K562 (cell line): Measurements from ENCODE around the gene IFFO2. TPM values are rescaled to one million over a fixed set of nuclear protein-coding genes. Genes with fewer than 3 reads are reported as not detected.

Experiments
- ARHGAP35 ChIP-seq: fragments of 450-650 bp; IDR thresholded peaks from 2 replicates; pipeline ENCODE4 v1.6.1; 2018; ENCODE audit not compliant: partially characterized antibody
- ARID2 ChIP-seq: fragments of 450-650 bp; IDR thresholded peaks from 2 replicates; pipeline ENCODE4 v1.6.1; 2017; ENCODE audit warnings: antibody characterized with exemption, mild to moderate bottlenecking
- BRD4 ChIP-seq: fragments of 200-600 bp; sonication (generic); IDR thresholded peaks from 2 replicates; pipeline ENCODE4 v1.6.1; 2017; ENCODE audit warnings: inconsistent platforms
- CC2D1A ChIP-seq: fragments of 450-650 bp; IDR thresholded peaks from 2 replicates; pipeline ENCODE4 v1.6.1; 2017; ENCODE audit warnings: mild to moderate bottlenecking
- CGGBP1 ChIP-seq: fragments of 250-450 bp; sonication (Bioruptor Pico); IDR thresholded peaks from 2 replicates; pipeline ENCODE4 v1.9.0; 2021; ENCODE audit warnings: mild to moderate bottlenecking
- ETS1 ChIP-seq: conservative IDR thresholded peaks from 2 replicates; pipeline ENCODE4 v1.6.1; 2011; ENCODE audit warnings: low read depth, mild to moderate bottlenecking, low read length; ENCODE audit not compliant: control insufficient read depth
- ETV5 ChIP-seq: sonication (generic); formaldehyde crosslinking; IDR thresholded peaks from 2 replicates; pipeline ENCODE4 v1.4.0; 2020; ENCODE audit warnings: low read depth, mild to moderate bottlenecking, missing genetic modification reagents
- GTF2B ChIP-seq: IDR thresholded peaks from 2 replicates; pipeline ENCODE4 v1.6.1; 2011; ENCODE audit not compliant: insufficient read length; ENCODE audit errors: extremely low read depth
- HMBOX1 ChIP-seq: sonication (generic); IDR thresholded peaks from 2 replicates; pipeline ENCODE4 v1.6.1; 2016
- ILK ChIP-seq: fragments of 450-650 bp; IDR thresholded peaks from 2 replicates; pipeline ENCODE4 v1.6.1; 2016; ENCODE audit warnings: missing genetic modification characterization, low read depth, mild to moderate bottlenecking, missing compliant biosample characterization, moderate library complexity, borderline replicate concordance
- MAFG ChIP-seq: fragments of 450-650 bp; conservative IDR thresholded peaks from 2 replicates; pipeline ENCODE4 v1.6.1; 2016; ENCODE audit warnings: missing genetic modification characterization, missing compliant biosample characterization
- MAX ChIP-seq: sonication (generic); formaldehyde crosslinking; IDR thresholded peaks from 2 replicates; pipeline ENCODE4 v1.9.0; 2022; ENCODE audit warnings: mild to moderate bottlenecking, missing genetic modification reagents
- MECOM ChIP-seq: fragments of 250-450 bp; sonication (Bioruptor Pico); IDR thresholded peaks from 2 replicates; pipeline ENCODE4 v1.8.0; 2022; ENCODE audit warnings: inconsistent platforms
- POLR2H ChIP-seq: IDR thresholded peaks from 2 replicates; pipeline ENCODE4 v1.6.1; 2016; ENCODE audit warnings: missing genetic modification characterization, low read depth, mild to moderate bottlenecking, control low read depth, missing compliant biosample characterization, moderate library complexity
- RAD51 ChIP-seq: fragments of 450-650 bp; IDR thresholded peaks from 2 replicates; pipeline ENCODE4 v1.7.1; 2016; ENCODE audit warnings: low read depth, mild to moderate bottlenecking, borderline replicate concordance
- SRSF9 ChIP-seq: fragments of 200-400 bp; formaldehyde crosslinking; IDR thresholded peaks from 2 replicates; pipeline ENCODE4 v1.6.1; 2017; ENCODE audit warnings: low read depth, low read length, borderline replicate concordance
- TCF15 ChIP-seq: fragments of 250-450 bp; sonication (Bioruptor Pico); IDR thresholded peaks from 2 replicates; pipeline ENCODE4 v1.8.0; 2022; ENCODE audit warnings: moderate library complexity, mild to moderate bottlenecking, inconsistent platforms
- TFAM ChIP-seq: fragments of 250-450 bp; sonication (Bioruptor Pico); conservative IDR thresholded peaks from 2 replicates; pipeline ENCODE4 v1.5.0; 2021; ENCODE audit warnings: mild to moderate bottlenecking, moderate library complexity
- ZBTB7A ChIP-seq: IDR thresholded peaks from 2 replicates; pipeline ENCODE4 v1.6.1; 2011; ENCODE audit warnings: low read depth, mild to moderate bottlenecking, low read length, moderate library complexity, borderline replicate concordance; ENCODE audit not compliant: control insufficient read depth
- ZNF12 ChIP-seq: sonication (generic); formaldehyde crosslinking; IDR thresholded peaks from 2 replicates; pipeline ENCODE4 v1.4.0; 2020; ENCODE audit warnings: mild to moderate bottlenecking, missing genetic modification reagents
- ZNF134 ChIP-seq: fragments of 250-450 bp; sonication (Bioruptor Pico); conservative IDR thresholded peaks from 2 replicates; pipeline ENCODE4 v1.4.0; 2020
- ZNF239 ChIP-seq: fragments of 250-450 bp; sonication (Bioruptor Pico); IDR thresholded peaks from 2 replicates; pipeline ENCODE4 v1.4.0; 2020; ENCODE audit warnings: mild to moderate bottlenecking
- ZNF263 ChIP-seq: sonication (generic); formaldehyde crosslinking; IDR thresholded peaks from 2 replicates; pipeline ENCODE4 v1.8.0; 2022; ENCODE audit warnings: mild to moderate bottlenecking, missing genetic modification reagents, borderline replicate concordance
- ZNF282 ChIP-seq: sonication (generic); formaldehyde crosslinking; IDR thresholded peaks from 2 replicates; pipeline ENCODE4 v1.8.1; 2023; ENCODE audit warnings: missing genetic modification reagents
- ZNF644 ChIP-seq: fragments of 200-800 bp; sonication (Bioruptor generic); IDR thresholded peaks from 2 replicates; pipeline ENCODE4 v1.6.1; 2016; ENCODE audit warnings: low read depth, missing genetic modification characterization, missing compliant biosample characterization
- ZNF764 ChIP-seq: fragments of 250-450 bp; sonication (Bioruptor Pico); IDR thresholded peaks from 2 replicates; pipeline ENCODE4 v1.4.0; 2020; ENCODE audit warnings: low read depth, mild to moderate bottlenecking, moderate library complexity
- ZSCAN32 ChIP-seq: fragments of 450-650 bp; formaldehyde crosslinking; IDR thresholded peaks from 2 replicates; pipeline ENCODE4 v1.4.0; 2020; ENCODE audit warnings: mild to moderate bottlenecking, moderate library complexity
- polyA plus RNA-seq, 8 experiments: library from polyadenylated mRNA; depleted of rRNA in 4 of 8; stranded (reverse) in 5 of 8; unstranded in 3 of 8; fragments of >200 nt; fragmentation: Nextera tagmentation in 2 of 8; fragmentation: Illumina TruSeq in 1 of 8; extraction: Ambion mirVana in 2 of 8; extraction: Trizol in 1 of 8; gene quantifications; 2 replicates each; pipeline versions ENCODE4 v1.2.1 to v1.2.3, GENCODE V29; 2011 to 2014; ENCODE audit warnings: inconsistent platforms in 1 of 8, missing spikeins in 1 of 8
- total RNA-seq, 7 experiments: library from RNA; depleted of rRNA in 6 of 7; stranded (reverse); fragments of >200 nt in 6 of 7; fragmentation: Illumina TruSeq in 2 of 7; extraction: Trizol in 2 of 7; gene quantifications; 2 replicates each; pipeline versions ENCODE4 v1.2.1 to v1.2.3, GENCODE V29; 2011 to 2021; ENCODE audit warnings: low replicate concordance in 1 of 7

IFFO2 gene
- total and polyA plus RNA-seq, 9 of the 15 experiments (the other 6 are each of a cell fraction or from before 2014, with no cell fraction given), result 0.15 to 1.0 (median 0.44) TPM; not detected in 2

- no peak for TF ChIP-seq GTF2B
- no peak for TF ChIP-seq BRD4
- TF ChIP-seq MECOM (CRISPR knock-in tag), result no peak
- TF ChIP-seq ZNF764 (CRISPR knock-in tag), result no peak
- no peak for TF ChIP-seq ZNF239
- no peak for TF ChIP-seq ARHGAP35
- no peak for TF ChIP-seq TFAM (CRISPR knock-in tag)
- no peak for TF ChIP-seq CGGBP1
- TF ChIP-seq ETS1, result no peak
- no peak for TF ChIP-seq SRSF9
- TF ChIP-seq ILK (tag), result no peak
- TF ChIP-seq ARID2, result peak; percentile 82
- TF ChIP-seq ZNF282 (CRISPR knock-in tag), result no peak
- peak; percentile 60; the same call in 1 of the 2 replicates for TF ChIP-seq ZNF263 (CRISPR knock-in tag)
- no peak for TF ChIP-seq RAD51
- no peak for TF ChIP-seq MAX (CRISPR knock-in tag)
- no peak for TF ChIP-seq ZNF134 (CRISPR knock-in tag)
- no peak for TF ChIP-seq POLR2H
- TF ChIP-seq ZNF644 (tag), result no peak
- peak; percentile 88 for TF ChIP-seq ZBTB7A
- TF ChIP-seq MAFG (tag), result no peak
- peak; percentile 81 for TF ChIP-seq CC2D1A
- no peak for TF ChIP-seq HMBOX1
- TF ChIP-seq TCF15 (CRISPR knock-in tag), result no peak
- no peak for TF ChIP-seq ZSCAN32 (CRISPR knock-in tag)
- no peak for TF ChIP-seq ETV5 (CRISPR knock-in tag)
- TF ChIP-seq ZNF12 (CRISPR knock-in tag), result no peak
These were observed 43.2 kb downstream of the IFFO2 start (continued) for GRCh38 chr1:18913065-18913835.
